AG04449 (cell line): ENCODE measurements around the gene AAK1.

Experiments used
- CTCF ChIA-PET: fragments of 350-600 bp; formaldehyde crosslinking; extraction: SDS; loops from one replicate; lab custom pipeline; 2021; ENCODE audit warnings: antibody characterized with exemption; lab: Yijun Ruan, JAX
- POLR2A ChIA-PET: fragments of 400-600, 350-600 bp; formaldehyde crosslinking; extraction: SDS; loops from one replicate; lab custom pipeline; 2020; ENCODE audit warnings: antibody characterized with exemption, inconsistent platforms; lab: Yijun Ruan, JAX
- DNase-seq: peaks from one replicate; pipeline ENCODE4 v3.0.0-alpha.2; 2010; ENCODE audit warnings: low read depth, low spot score
- H3K4me3 ChIP-seq: 2 replicates; pipeline ENCODE4 v1.5.1; 2011; ENCODE audit warnings: low read depth, mild to moderate bottlenecking, control low read depth, low read length
- CTCF ChIP-seq: IDR thresholded peaks from one replicate; pipeline ENCODE4 v1.5.1; 2011; ENCODE audit warnings: mild to moderate bottlenecking, moderate library complexity, low read length, control low read depth, inconsistent platforms; ENCODE audit not compliant: insufficient read depth; ENCODE audit errors: missing control alignments

The AAK1 gene

DNA sequence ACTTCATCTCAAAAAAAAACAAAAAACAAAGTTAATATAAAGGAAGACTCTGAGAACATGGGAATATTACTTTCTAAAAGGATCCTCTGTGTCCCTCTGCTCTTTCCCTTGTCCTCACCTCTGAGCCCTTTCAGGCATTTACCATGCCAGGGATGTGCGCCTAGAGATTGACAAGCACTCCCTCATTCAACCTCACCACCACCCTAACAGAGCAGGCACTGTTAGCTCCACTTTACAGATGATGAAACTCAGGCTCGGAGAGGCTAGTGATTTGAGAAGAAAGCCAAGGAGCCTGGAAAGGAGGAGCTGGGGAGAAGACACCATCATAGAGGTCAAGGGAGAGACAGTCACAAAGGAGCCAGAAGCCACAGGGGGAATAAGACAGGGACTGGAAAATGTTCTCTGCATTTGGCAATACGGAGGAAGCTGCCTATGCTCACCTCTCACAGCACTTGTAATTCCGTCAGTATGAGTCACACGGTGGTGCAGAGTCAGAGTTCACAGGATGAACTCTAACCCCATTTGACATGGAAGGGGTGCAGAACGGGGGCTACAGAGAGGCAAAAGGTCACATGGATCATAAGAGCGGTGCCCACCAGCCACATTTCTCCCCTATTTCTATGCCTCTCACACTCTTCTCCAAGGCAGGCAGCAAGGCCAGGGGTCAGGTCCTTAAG, 104.5 kb downstream of the AAK1 start:
- CTCF ChIA-PET, result interaction anchor here (0.7 to 2.7 kb wide), 3 partner anchors 12 to 186 kb away, joined by 3 to 7 read pairs (median 3); no protein-coding TSS in a partner anchor
- POLR2A ChIA-PET, result no interaction called here
- DNase-seq, result no peak
- TF ChIP-seq CTCF, result no peak
- H3K4me3 ChIP-seq, result no peak overlapping the region

DNA sequence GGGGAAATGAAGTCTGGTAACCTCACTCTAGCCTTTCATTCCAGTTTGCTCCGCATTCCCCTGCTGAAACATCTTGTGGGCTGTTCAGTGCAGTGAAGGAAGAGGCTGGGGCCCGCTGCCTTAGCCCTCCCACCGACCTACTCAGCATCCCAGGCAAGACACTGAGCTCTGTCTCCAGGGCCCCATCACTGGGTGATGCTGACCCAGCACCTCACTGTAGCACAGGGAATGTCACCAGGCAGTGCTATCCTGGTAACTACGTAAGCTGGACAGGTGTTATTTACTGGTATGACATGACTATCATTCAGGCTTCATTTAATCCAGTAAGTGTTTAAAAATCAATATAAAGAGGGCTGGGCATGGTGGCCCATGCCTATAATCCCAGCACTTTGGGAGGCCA, 105.3 kb downstream of the AAK1 start:
- ChIA-PET CTCF (interaction anchor here (0.7 to 2.7 kb wide), 3 partner anchors 11 to 187 kb away, joined by 3 to 7 read pairs (median 3); no protein-coding TSS in a partner anchor), POLR2A (no interaction called here)
- DNase-seq, result no peak
- TF ChIP-seq CTCF, result no peak
- H3K4me3 ChIP-seq, result no peak overlapping the region

DNA sequence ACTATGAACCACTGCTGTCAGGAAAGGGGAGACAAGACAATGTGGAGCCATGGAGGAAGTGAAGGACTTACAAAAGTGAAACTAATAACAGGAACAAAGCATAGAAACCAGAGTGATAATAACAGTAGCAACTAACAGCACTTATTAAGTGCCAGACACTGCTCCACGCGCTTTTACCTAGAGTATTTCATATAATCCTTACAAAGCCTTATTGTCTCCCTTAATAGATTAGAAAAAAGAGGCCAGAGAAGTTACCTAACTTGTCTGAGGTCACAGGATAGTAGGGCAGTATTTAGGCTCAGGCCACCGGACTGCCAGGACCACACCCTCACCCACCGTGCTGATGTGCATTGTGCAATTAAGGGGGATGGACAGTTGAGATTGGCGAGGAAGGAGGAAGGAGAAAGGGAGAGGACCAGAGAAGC, 107.7 kb downstream of the AAK1 start:
- ChIA-PET POLR2A (no interaction called here), CTCF (no interaction called here)
- H3K4me3 ChIP-seq, result no peak overlapping the region
- no peak for DNase-seq
- no peak for TF ChIP-seq CTCF

- CTCF ChIA-PET, result no interaction called here
- DNase-seq, result no peak
- no peak overlapping the region for H3K4me3 ChIP-seq
- TF ChIP-seq CTCF, result no peak
- POLR2A ChIA-PET, result no interaction called here
These were observed 112.4 kb downstream of the AAK1 start for GRCh38 chr2:69531186-69531585.

DNA sequence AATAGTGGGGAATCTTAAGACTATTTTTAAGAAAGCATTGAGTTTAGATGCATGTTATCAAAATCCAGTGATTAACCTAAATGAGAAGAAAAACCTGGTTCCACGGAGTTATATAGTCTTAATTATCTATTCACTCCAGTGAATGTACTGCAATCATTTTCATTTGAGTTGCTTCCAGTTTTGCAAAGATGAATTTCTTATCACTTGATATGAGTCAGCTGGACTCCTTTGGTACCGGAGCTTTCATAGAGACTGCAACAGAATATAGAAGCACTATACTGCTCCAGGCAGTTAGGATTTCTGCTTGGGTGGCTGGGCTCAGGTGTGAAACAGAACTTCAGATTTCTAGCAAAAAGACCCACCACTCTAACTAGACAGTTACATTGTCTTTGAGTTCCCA, 114.1 kb downstream of the AAK1 start:
- no peak for TF ChIP-seq CTCF
- CTCF ChIA-PET, result interaction anchor here (1.7 kb wide), 1 partner anchor 187 kb away, joined by 3 read pairs; no protein-coding TSS in a partner anchor
- no peak overlapping the region for H3K4me3 ChIP-seq
- POLR2A ChIA-PET, result no interaction called here
- no peak for DNase-seq

- ChIA-PET POLR2A (no interaction called here), CTCF (interaction anchor here (0.7 to 1.6 kb wide), 6 partner anchors 9 to 191 kb away, joined by 3 to 7 read pairs (median 4); no protein-coding TSS in a partner anchor)
- TF ChIP-seq CTCF, result no peak
- no peak overlapping the region for H3K4me3 ChIP-seq
- DNase-seq, result no peak
These were observed 118.3 kb downstream of the AAK1 start for GRCh38 chr2:69525261-69525660.
